ENCODE measurements around the gene BCL10.

The BCL10 gene

DNA sequence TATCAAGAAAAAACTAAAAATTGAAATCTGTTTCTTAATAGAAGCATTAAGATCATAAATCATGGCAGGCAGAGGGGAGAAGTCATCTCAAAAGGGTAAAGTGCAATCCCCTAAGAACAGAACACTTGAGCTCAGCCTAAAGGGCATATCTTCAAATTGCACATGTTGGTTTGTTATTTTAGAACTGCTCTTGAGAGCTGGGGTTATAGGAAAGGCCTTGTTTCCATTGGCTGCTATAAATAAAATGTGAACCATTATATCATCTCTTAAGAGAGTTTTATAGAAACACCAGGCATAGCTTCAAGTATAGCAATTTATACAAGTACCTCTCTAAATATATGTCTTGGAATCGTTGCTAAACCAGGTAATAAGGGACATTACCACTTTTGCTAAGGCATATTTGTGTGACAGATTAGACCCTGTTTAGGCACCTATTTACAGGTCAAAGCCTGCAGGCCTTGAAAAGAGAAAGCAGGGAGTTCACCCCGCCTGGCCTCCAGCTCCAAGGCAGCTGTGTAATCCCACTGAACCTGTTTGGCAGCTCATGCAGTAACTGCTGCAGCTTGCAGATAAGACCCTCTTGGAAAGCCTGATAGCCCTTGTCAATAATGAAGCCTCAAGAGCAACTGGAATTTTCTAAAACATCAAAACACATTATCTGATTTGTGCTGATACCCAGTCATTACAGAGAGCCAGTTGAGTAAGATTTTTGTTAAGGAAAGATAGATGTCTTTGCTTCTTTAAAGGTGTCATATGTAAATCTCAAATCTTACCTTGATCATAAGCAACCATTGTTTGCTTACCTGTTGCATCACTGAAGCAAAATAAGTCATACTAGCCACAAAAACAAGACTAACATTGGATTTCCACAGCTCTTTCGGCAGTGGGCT, 51.5 kb downstream of the BCL10 start:
- no peak for DNase-seq (ENCODE audit: extremely low read depth in 1 of 2, low read depth in 1 of 2)

DNA sequence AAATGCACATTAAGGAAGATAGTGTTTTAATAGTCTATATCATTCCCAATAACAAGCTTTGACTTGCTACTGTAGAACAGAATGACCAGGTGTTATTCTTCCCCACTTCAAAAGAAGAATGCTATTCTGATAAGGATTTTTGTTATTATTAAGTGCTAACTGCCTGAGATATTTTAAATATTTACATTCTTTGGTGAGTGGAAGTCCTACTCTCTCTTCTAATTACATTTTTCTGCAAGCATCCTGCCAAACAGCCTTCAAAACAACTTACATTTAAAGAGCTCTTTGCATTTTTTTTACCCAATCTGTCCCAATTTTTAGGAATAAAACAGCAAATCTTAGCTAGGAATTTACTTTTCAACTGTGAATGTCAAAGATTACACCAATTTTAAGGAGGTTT, 52.1 kb downstream of the BCL10 start:
- DNase-seq (ENCODE audit: extremely low read depth in 1 of 2, low read depth in 1 of 2): no peak

DNA sequence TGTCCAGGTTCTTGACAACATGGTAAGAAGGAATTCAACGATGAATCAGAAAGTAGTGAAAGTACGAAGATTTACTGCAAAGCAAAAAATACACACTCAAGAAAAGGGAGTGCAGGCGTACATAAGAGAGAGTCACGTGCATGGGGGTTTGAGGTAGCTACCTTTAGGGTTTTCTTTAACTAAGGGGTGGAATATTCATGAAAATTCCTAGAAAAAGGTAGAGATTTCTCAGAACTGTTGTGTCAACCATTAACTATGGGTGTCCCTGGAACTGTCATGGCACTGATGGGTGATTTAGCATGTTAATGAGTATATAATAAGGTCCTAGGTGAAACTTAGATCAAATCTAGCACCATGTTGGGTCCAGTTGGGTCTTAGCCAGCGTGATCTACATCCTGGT, 53.1 kb downstream of the BCL10 start:
- no peak for DNase-seq (ENCODE audit: extremely low read depth in 1 of 2, low read depth in 1 of 2)

DNA sequence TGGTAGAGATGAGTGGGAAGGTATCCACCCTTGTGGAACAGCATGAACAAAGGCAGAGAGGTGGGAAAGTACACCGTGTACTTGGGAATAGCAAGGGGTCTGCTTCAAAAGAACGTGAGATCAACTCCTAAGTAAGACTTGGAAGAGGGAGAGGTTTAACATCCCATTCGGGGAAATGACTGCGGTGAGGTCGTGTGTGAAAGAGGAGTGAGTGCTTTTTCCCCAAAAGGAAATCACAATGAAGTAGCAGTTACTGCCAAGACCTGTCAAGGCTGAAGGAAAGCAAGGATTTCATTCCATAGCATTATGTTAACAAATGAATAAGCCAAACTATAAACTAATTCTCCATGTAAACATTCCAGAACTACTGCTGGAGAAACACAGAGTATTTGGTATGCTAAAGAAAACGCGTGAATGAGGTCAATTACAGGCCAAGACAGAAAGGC, 55.7 kb downstream of the BCL10 start:
- no peak for DNase-seq (ENCODE audit: extremely low read depth in 1 of 2, low read depth in 1 of 2)

DNA sequence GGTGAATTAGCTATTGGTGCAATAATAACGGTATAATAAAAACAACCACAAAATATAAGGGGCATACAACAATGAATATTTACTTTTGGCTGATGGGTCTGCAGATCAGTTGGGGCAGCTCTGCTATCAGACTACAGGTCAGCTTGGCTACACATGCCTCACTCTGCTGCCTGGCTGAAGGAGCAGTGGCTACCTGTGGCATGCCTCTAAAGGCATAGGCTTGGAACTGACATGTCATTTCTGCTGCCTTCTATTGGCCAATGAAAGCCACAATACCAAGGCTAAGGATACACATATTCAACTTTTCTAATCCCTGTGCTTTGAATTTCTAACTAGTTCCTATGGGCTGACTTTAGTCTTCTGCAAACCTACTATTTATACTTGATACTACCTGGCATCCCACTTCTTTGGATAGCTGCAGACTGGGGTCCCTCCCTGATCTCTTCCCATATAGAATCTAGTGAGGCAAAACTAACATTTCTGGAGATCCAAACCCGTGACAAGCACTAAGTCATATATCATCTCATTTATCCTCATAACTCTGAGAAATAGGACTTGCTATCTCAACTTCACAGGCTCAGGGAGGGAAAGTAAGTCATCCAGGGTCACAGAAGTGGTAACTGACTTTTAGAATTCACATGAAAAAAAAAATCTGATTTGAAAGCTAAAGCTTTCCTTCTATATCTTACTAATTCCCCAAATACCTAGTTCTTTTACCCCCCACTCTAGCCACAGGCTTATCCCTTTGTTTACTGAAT, 56.4 kb downstream of the BCL10 start:
- DNase-seq (ENCODE audit: extremely low read depth in 1 of 2, low read depth in 1 of 2): no peak

DNA sequence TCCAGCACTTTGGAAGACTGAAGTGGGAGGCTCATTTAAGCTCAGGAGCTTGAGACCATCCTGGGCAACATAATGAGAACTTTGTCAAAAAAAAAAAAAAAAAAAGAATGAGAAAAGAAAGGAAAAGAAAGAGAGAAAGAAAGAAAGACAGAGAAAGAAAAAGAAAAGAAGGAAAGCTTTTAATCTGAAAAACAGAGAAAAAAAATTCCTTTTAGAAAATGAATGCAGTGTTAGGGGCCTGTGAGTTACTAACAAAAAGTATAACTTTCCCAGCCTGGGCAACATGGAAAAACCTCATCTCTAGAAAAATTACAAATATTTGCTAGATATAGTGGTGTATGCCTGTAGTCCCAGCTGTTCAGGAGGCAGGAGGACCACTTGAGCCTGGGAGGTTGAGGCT, 59.7 kb downstream of the BCL10 start:
- DNase-seq (ENCODE audit: extremely low read depth in 1 of 2, low read depth in 1 of 2): no peak
